K562 (cell line): ENCODE measurements around the gene YIF1A. TPM values are rescaled to one million over a fixed set of nuclear protein-coding genes. Genes with fewer than 3 reads are reported as not detected.

Experiments used
- CTCF ChIP-seq, 3 experiments: IDR thresholded peaks in 2 of 3; conservative IDR thresholded peaks in 1 of 3; 2 replicates each; pipeline ENCODE4 v1.5.1; 2011 to 2012; ENCODE audit warnings: low read length in 3 of 3, mild to moderate bottlenecking in 3 of 3, control low read depth in 2 of 3, improper control_type of control experiment in 1 of 3, inconsistent platforms in 1 of 3, low read depth in 1 of 3, mixed read lengths in 1 of 3, moderate library complexity in 1 of 3; ENCODE audit not compliant: insufficient read depth in 2 of 3
- FOXP1 ChIP-seq: sonication (generic); formaldehyde crosslinking; IDR thresholded peaks from 2 replicates; pipeline ENCODE4 v1.8.0; 2022; ENCODE audit warnings: mild to moderate bottlenecking, missing genetic modification reagents
- HES1 ChIP-seq: fragments of 450-650 bp; IDR thresholded peaks from 2 replicates; pipeline ENCODE4 v1.6.1; 2016; ENCODE audit warnings: low read depth, mild to moderate bottlenecking, moderate library complexity
- RB1 ChIP-seq: fragments of 450-650 bp; IDR thresholded peaks from 2 replicates; pipeline ENCODE4 v1.6.1; 2017; ENCODE audit warnings: low read depth, mild to moderate bottlenecking
- RBM17 ChIP-seq: fragments of 200-400 bp; formaldehyde crosslinking; IDR thresholded peaks from 2 replicates; pipeline ENCODE4 v1.6.1; 2017; ENCODE audit warnings: low read depth, mild to moderate bottlenecking, low read length, borderline replicate concordance
- ZNF121 ChIP-seq: sonication (generic); formaldehyde crosslinking; conservative IDR thresholded peaks from 2 replicates; pipeline ENCODE4 v1.8.0; 2022; ENCODE audit warnings: missing genetic modification reagents
- ZNF354B ChIP-seq: fragments of 250-450 bp; sonication (Bioruptor Pico); IDR thresholded peaks from 2 replicates; pipeline ENCODE4 v1.4.0; 2020
- polyA plus RNA-seq, 8 experiments: library from polyadenylated mRNA; depleted of rRNA in 4 of 8; stranded (reverse) in 5 of 8; unstranded in 3 of 8; fragments of >200 nt; fragmentation: Nextera tagmentation in 2 of 8; fragmentation: Illumina TruSeq in 1 of 8; extraction: Ambion mirVana in 2 of 8; extraction: Trizol in 1 of 8; gene quantifications; 2 replicates each; pipeline versions ENCODE4 v1.2.1 to v1.2.3, GENCODE V29; 2011 to 2014; ENCODE audit warnings: inconsistent platforms in 1 of 8, missing spikeins in 1 of 8
- total RNA-seq, 7 experiments: library from RNA; depleted of rRNA in 6 of 7; stranded (reverse); fragments of >200 nt in 6 of 7; fragmentation: Illumina TruSeq in 2 of 7; extraction: Trizol in 2 of 7; gene quantifications; 2 replicates each; pipeline versions ENCODE4 v1.2.1 to v1.2.3, GENCODE V29; 2011 to 2021; ENCODE audit warnings: low replicate concordance in 1 of 7

The YIF1A gene
- total and polyA plus RNA-seq, 9 of the 15 experiments (the other 6 are each of a cell fraction or from before 2014, with no cell fraction given) = 8.6 to 121 (median 77.2) TPM

DNA sequence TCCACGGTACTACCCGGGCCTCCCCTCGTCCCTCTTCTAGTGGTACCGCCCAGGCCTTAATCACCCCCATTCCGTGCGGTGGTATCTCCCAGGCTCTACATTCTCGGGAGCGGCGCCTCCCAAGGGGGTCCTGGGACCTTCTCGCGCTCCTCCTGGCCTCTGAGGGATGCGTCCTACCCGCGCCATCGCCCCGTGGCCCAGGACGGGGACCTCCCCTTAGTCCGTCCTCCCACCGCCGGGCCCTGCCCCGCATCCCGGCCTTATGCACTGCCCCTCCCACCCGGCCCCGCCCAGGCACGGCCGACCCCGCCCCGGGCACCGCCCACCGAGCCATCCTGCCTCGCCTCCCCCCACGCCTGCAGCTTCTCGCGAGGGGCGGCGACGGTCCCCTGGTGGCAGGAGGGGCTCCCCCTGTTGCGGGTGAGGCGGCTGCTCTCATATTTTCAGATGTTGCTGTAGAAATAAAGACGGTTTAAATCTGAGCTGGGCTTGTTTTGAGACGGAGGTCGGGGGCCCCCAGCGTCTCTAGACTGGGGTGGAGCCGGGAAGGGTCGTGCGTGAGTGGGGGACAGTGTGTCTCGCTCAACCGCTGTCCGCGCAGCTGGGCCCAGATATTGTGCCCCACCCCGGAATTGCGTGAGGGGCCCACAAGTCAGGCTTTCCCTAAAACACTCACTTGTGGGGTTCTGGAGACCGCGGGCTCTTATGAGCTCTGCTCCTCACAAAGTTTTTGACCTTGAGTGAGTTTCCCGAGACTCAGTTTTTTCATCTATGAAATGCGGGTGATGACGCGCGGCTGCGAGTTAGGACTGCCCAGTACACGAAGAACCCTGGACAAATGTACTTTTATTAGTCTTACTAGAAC lies 21.3 kb downstream of the YIF1A start (continued):
- TF ChIP-seq RBM17 = no peak
- TF ChIP-seq RB1 = 0 out of 2 replicates have a peak, but pooled peaks have one; percentile 58
- peak; percentile 20; the same call in 1 of the 2 replicates for TF ChIP-seq FOXP1 (CRISPR knock-in tag)
- TF ChIP-seq ZNF121 (CRISPR knock-in tag) = no peak
- peak in 1 of 3 experiments; percentile 12; a peak in 2 of 6 replicates for TF ChIP-seq CTCF (IDR thresholded peaks at IDR 0.05 in 2 of 3, conservative IDR thresholded peaks at IDR 0.05 in 1 of 3; ENCODE audit: insufficient read depth in 2 of 3, low read depth in 1 of 3, low read length in 3 of 3)
- 0 out of 2 replicates have a peak, but pooled peaks have one; percentile 30 for TF ChIP-seq HES1
- no peak for TF ChIP-seq ZNF354B (CRISPR knock-in tag)
- TF ChIP-seq, all 486 proteins: peak for 92
